OCI-LY3 (cell line): Measurements from ENCODE around the gene CRTC1.

Experiments used
- H2AFZ ChIP-seq: fragments of 200-600, 300-600 bp; shearing (Covaris generic); 2 replicates; pipeline ENCODE4 v1.6.0; 2014; ENCODE audit warnings: antibody characterized with exemption, low read depth, low read length
- H3K27ac ChIP-seq: fragments of 200-600, 300-600 bp; sonication (generic); 2 replicates; pipeline ENCODE4 v1.5.1; 2014; ENCODE audit warnings: mild to moderate bottlenecking, low read length, moderate library complexity, mixed read lengths
- H3K27me3 ChIP-seq: fragments of 200-600, 300-600 bp; sonication (generic); 2 replicates; pipeline ENCODE4 v1.6.1; 2014; ENCODE audit warnings: low read depth, low read length, mixed read lengths
- H3K36me3 ChIP-seq: fragments of 200-600, 300-600 bp; sonication (generic); replicated peaks from 2 replicates; pipeline ENCODE3; 2014; ENCODE audit warnings: low read depth, low read length, mixed read lengths
- H3K4me1 ChIP-seq: fragments of 300-600, 200-600 bp; sonication (generic); 2 replicates; pipeline ENCODE4 v1.6.1; 2014; ENCODE audit warnings: low read length, mixed read lengths
- H3K4me2 ChIP-seq: fragments of 200-600, 300-600 bp; sonication (generic); 2 replicates; pipeline ENCODE4 v1.6.1; 2014; ENCODE audit warnings: low read length, mixed read lengths
- H3K4me3 ChIP-seq: fragments of 300-600, 200-600 bp; sonication (generic); 2 replicates; pipeline ENCODE4 v1.5.1; 2014; ENCODE audit warnings: antibody characterized with exemption, mild to moderate bottlenecking, low read length, moderate library complexity
- H3K79me2 ChIP-seq: fragments of 300-600, 200-600 bp; shearing (Covaris generic); 2 replicates; pipeline ENCODE4 v1.6.1; 2014; ENCODE audit warnings: mild to moderate bottlenecking, low read length, mixed read lengths
- H3K9ac ChIP-seq: fragments of 300-600, 200-600 bp; shearing (Covaris generic); 2 replicates; pipeline ENCODE4 v1.6.0; 2014; ENCODE audit warnings: mild to moderate bottlenecking, low read length, moderate library complexity
- H3K9me3 ChIP-seq: fragments of 200-600, 300-600 bp; shearing (Covaris generic); 2 replicates; pipeline ENCODE4 v1.6.1; 2014; ENCODE audit warnings: low read length, mixed read lengths; ENCODE audit not compliant: insufficient read depth
- H4K20me1 ChIP-seq: fragments of 200-600, 300-600 bp; sonication (generic); 2 replicates; pipeline ENCODE4 v1.6.1; 2016; ENCODE audit warnings: low read length, mixed read lengths; ENCODE audit not compliant: insufficient read depth
- CTCF ChIP-seq: fragments of 200-600, 300-600 bp; sonication (generic); IDR thresholded peaks from 2 replicates; pipeline ENCODE4 v1.5.1; 2014; ENCODE audit warnings: antibody characterized with exemption, low read length, low read depth
- EZH2phosphoT487 ChIP-seq: fragments of 200-600 bp; shearing (Covaris generic); IDR thresholded peaks from 2 replicates; pipeline ENCODE4 v1.6.1; 2018; ENCODE audit warnings: antibody characterized with exemption, mixed run types, low read depth

The CRTC1 gene

GRCh38 chr19:18650468-18651041 is 32.9 kb upstream of the CRTC1 start:
- Histone ChIP-seq H3K27me3 (no peaks in the 10 kb centered on the region), H3K9me3 (no peaks in the 10 kb centered on the region), H3K36me3 (no peaks in the 10 kb centered on the region), H3K27ac (no peak overlapping the region), H3K9ac (no peak overlapping the region), H3K79me2 (no peaks in the 10 kb centered on the region), H4K20me1 (peaks cover 53% of the 10 kb centered on the region), H2AFZ (no peak overlapping the region), H3K4me2 (no peak overlapping the region), H3K4me3 (no peak overlapping the region), H3K4me1 (no peaks in the 10 kb centered on the region)
- TF ChIP-seq CTCF (no peak), EZH2phosphoT487 (no peak)

GRCh38 chr19:18651300-18651699 is 32.2 kb upstream of the CRTC1 start:
- Histone ChIP-seq H3K27me3 (no peaks in the 10 kb centered on the region), H4K20me1 (peaks cover 60% of the 10 kb centered on the region), H3K4me3 (no peak overlapping the region), H2AFZ (no peak overlapping the region), H3K79me2 (no peaks in the 10 kb centered on the region), H3K27ac (no peak overlapping the region), H3K9ac (no peak overlapping the region), H3K36me3 (no peaks in the 10 kb centered on the region), H3K9me3 (no peaks in the 10 kb centered on the region), H3K4me2 (no peak overlapping the region), H3K4me1 (no peaks in the 10 kb centered on the region)
- no peak for TF ChIP-seq EZH2phosphoT487
- TF ChIP-seq CTCF = no peak

- no peak overlapping the region for H3K4me2 ChIP-seq
- peaks cover under 1% of the 10 kb centered on the region for H3K4me1 ChIP-seq
- no peak overlapping the region for H3K27ac ChIP-seq
- H3K9ac ChIP-seq = no peak overlapping the region
- H3K4me3 ChIP-seq = no peak overlapping the region
- H3K9me3 ChIP-seq = no peaks in the 10 kb centered on the region
- H3K79me2 ChIP-seq = no peaks in the 10 kb centered on the region
- H4K20me1 ChIP-seq = peaks cover 60% of the 10 kb centered on the region
- no peak for TF ChIP-seq EZH2phosphoT487
- no peak for TF ChIP-seq CTCF
- H3K27me3 ChIP-seq = no peaks in the 10 kb centered on the region
- no peaks in the 10 kb centered on the region for H3K36me3 ChIP-seq
- H2AFZ ChIP-seq = no peak overlapping the region
These were observed 31.7 kb upstream of the CRTC1 start for GRCh38 chr19:18651733-18652132.

- Histone ChIP-seq H4K20me1 (peaks cover 57% of the 10 kb centered on the region), H3K27ac (no peak overlapping the region), H3K9ac (no peak overlapping the region), H2AFZ (no peak overlapping the region), H3K4me1 (peaks cover 22% of the 10 kb centered on the region), H3K9me3 (no peaks in the 10 kb centered on the region), H3K36me3 (no peaks in the 10 kb centered on the region), H3K27me3 (peaks cover 18% of the 10 kb centered on the region; the same call in 1 of the 2 replicates), H3K4me3 (no peak overlapping the region), H3K79me2 (peaks cover 4% of the 10 kb centered on the region), H3K4me2 (no peak overlapping the region)
- TF ChIP-seq EZH2phosphoT487 (no peak), CTCF (no peak)
These were observed 29.6 kb upstream of the CRTC1 start for GRCh38 chr19:18653853-18654252.
